ENCODE results near the gene ZNF862. TPM values are rescaled to one million over a fixed set of nuclear protein-coding genes. Genes with fewer than 3 reads are reported as not detected.

The ZNF862 gene
- total RNA-seq, 1 donor from 2014 or later, result 15.9 TPM

GRCh38 chr7:149821191-149822148 lies 16.7 kb upstream of the ZNF862 start:
- DNase-seq (ENCODE audit: low spot score), result peak; percentile 88
- Mint-ChIP-seq H3K36me3 (ENCODE audit: low read depth) (no peaks in the 10 kb centered on the region), H3K4me1 (ENCODE audit: low read depth) (no peaks in the 10 kb centered on the region), H3K27me3 (ENCODE audit: low read depth) (peaks cover 2% of the 10 kb centered on the region), H3K9me3 (ENCODE audit: low read depth) (no peaks in the 10 kb centered on the region), H3K4me3 (ENCODE audit: unreplicated experiment) (no peak overlapping the region), H3K27ac (ENCODE audit: unreplicated experiment) (no peak overlapping the region)
- no peak for TF ChIP-seq CTCF (IDR thresholded peaks at IDR 0.05)

GRCh38 chr7:149822353-149822943 lies 15.7 kb upstream of the ZNF862 start:
- H3K4me1 Mint-ChIP-seq (ENCODE audit: low read depth), result no peaks in the 10 kb centered on the region
- H3K27ac Mint-ChIP-seq (ENCODE audit: unreplicated experiment), result no peak overlapping the region
- H3K36me3 Mint-ChIP-seq (ENCODE audit: low read depth), result no peaks in the 10 kb centered on the region
- peak; percentile 81 for DNase-seq (ENCODE audit: low spot score)
- no peak overlapping the region for H3K4me3 Mint-ChIP-seq (ENCODE audit: unreplicated experiment)
- H3K9me3 Mint-ChIP-seq (ENCODE audit: low read depth), result no peaks in the 10 kb centered on the region
- no peak for TF ChIP-seq CTCF (IDR thresholded peaks at IDR 0.05)
- H3K27me3 Mint-ChIP-seq (ENCODE audit: low read depth), result peaks cover 2% of the 10 kb centered on the region

- Mint-ChIP-seq H3K36me3 (ENCODE audit: low read depth) (no peaks in the 10 kb centered on the region), H3K27me3 (ENCODE audit: low read depth) (peaks cover 4% of the 10 kb centered on the region), H3K9me3 (ENCODE audit: low read depth) (no peaks in the 10 kb centered on the region), H3K27ac (ENCODE audit: unreplicated experiment) (no peak overlapping the region), H3K4me3 (ENCODE audit: unreplicated experiment) (no peak overlapping the region), H3K4me1 (ENCODE audit: low read depth) (no peaks in the 10 kb centered on the region)
- no peak for TF ChIP-seq CTCF (IDR thresholded peaks at IDR 0.05)
- DNase-seq (ENCODE audit: low spot score), result peak; percentile 87
Measured at GRCh38 chr7:149823191-149823630, 15.0 kb upstream of the ZNF862 start.

- TF ChIP-seq CTCF (IDR thresholded peaks at IDR 0.05), result no peak
- Mint-ChIP-seq H3K9me3 (ENCODE audit: low read depth) (no peaks in the 10 kb centered on the region), H3K4me3 (ENCODE audit: unreplicated experiment) (no peak overlapping the region), H3K4me1 (ENCODE audit: low read depth) (no peaks in the 10 kb centered on the region), H3K27me3 (ENCODE audit: low read depth) (peaks cover 4% of the 10 kb centered on the region), H3K27ac (ENCODE audit: unreplicated experiment) (no peak overlapping the region), H3K36me3 (ENCODE audit: low read depth) (no peaks in the 10 kb centered on the region)
- DNase-seq (ENCODE audit: low spot score), result peak; percentile 43
Measured at GRCh38 chr7:149823631-149824199, 14.5 kb upstream of the ZNF862 start.

GRCh38 chr7:149824301-149824741 lies 13.9 kb upstream of the ZNF862 start:
- TF ChIP-seq CTCF (IDR thresholded peaks at IDR 0.05), result no peak
- Mint-ChIP-seq H3K27me3 (ENCODE audit: low read depth) (peaks cover 4% of the 10 kb centered on the region), H3K27ac (ENCODE audit: unreplicated experiment) (no peak overlapping the region)

More at GRCh38 chr7:149824301-149824741, 13.9 kb upstream of the ZNF862 start:
- Mint-ChIP-seq H3K9me3 (ENCODE audit: low read depth) (no peaks in the 10 kb centered on the region), H3K36me3 (ENCODE audit: low read depth) (no peaks in the 10 kb centered on the region), H3K4me3 (ENCODE audit: unreplicated experiment) (no peak overlapping the region), H3K4me1 (ENCODE audit: low read depth) (no peaks in the 10 kb centered on the region)
- peak; percentile 89 for DNase-seq (ENCODE audit: low spot score)
